ENCODE data around the gene CNOT1. TPM values are rescaled to one million over a fixed set of nuclear protein-coding genes. Genes with fewer than 3 reads are reported as not detected.

CNOT1 gene
- total RNA-seq, 6 donors from 2014 or later, result 78.9 to 158 (median 151) TPM

- Histone ChIP-seq H3K27me3 (no peaks in the 10 kb centered on the region), H3K36me3 (peaks cover 0 to 25% (median 9%) of the 10 kb centered on the region in 4 donors), H3K27ac (no peak overlapping the region), H3K9me3 (no peaks in the 10 kb centered on the region), H3K4me3 (no peak overlapping the region), H3K4me1 (no peaks in the 10 kb centered on the region)
- 86 to 90% methylated on average over 5 to 14 of the region's 14 CpGs for WGBS, 2 donors
- no peak for ATAC-seq (ENCODE audit: low FRiP score in 2 of 2)
- TF ChIP-seq POLR2A (IDR thresholded peaks at IDR 0.05) (no peak), EP300 (IDR thresholded peaks at IDR 0.05) (no peak), POLR2AphosphoS5 (IDR thresholded peaks at IDR 0.05) (no peak)
- TF ChIP-seq, protein P1, sequence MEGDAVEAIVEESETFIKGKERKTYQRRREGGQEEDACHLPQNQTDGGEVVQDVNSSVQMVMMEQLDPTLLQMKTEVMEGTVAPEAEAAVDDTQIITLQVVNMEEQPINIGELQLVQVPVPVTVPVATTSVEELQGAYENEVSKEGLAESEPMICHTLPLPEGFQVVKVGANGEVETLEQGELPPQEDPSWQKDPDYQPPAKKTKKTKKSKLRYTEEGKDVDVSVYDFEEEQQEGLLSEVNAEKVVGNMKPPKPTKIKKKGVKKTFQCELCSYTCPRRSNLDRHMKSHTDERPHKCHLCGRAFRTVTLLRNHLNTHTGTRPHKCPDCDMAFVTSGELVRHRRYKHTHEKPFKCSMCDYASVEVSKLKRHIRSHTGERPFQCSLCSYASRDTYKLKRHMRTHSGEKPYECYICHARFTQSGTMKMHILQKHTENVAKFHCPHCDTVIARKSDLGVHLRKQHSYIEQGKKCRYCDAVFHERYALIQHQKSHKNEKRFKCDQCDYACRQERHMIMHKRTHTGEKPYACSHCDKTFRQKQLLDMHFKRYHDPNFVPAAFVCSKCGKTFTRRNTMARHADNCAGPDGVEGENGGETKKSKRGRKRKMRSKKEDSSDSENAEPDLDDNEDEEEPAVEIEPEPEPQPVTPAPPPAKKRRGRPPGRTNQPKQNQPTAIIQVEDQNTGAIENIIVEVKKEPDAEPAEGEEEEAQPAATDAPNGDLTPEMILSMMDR (IDR thresholded peaks at IDR 0.05), result no peak
- no peak for DNase-seq
Measured at GRCh38 chr16:58507963-58508670, 121.5 kb downstream of the CNOT1 start.

DNA sequence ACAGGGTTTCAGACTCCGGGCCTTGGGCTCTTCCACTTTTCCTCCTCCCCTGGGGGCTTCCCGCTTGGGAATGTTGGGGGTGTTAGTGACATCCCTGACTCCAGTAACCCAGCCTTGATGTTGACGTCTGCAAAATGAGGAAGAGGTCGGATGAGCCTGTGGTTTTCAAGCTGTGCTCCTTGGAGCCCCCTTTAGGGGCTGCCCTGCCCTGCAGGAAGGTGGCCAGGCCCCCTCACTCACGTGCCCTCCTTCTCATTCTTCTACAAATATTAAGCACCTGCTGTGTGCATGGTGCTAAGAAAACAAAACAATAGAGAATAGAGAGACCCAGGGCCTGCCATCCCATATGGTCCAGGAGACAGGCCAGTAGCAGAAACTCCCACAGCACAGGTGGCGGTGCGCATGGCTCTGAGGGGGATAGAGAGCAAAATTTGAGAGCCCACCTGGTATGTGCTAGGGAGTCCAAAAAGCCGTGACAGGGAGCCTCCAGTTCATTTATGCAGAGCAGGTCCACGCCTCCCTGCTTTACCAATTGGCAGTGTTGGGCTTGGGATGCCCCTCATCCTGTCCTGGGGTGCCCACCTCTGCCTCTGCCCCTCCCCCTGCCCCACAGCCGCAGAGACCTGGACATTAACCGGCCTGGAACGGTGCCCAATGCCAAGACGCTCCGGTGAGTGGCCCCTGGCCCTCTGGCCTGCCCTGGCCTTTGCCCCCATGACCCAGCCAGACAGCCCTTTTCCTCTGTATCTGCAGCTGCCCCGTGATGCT lies 122.2 kb downstream of the CNOT1 start:
- Histone ChIP-seq H3K4me1 (no peaks in the 10 kb centered on the region), H3K9me3 (no peaks in the 10 kb centered on the region), H3K27ac (no peak overlapping the region), H3K27me3 (peaks cover 0 to 1% (median 0%) of the 10 kb centered on the region in 4 donors), H3K4me3 (no peak overlapping the region), H3K36me3 (peaks cover 0 to 25% (median 9%) of the 10 kb centered on the region in 4 donors)
- TF ChIP-seq, protein P1 (IDR thresholded peaks at IDR 0.05), result no peak
- TF ChIP-seq POLR2AphosphoS5 (IDR thresholded peaks at IDR 0.05), result no peak
- no peak for TF ChIP-seq POLR2A (IDR thresholded peaks at IDR 0.05)
- TF ChIP-seq EP300 (IDR thresholded peaks at IDR 0.05), result no peak
- ATAC-seq (ENCODE audit: low FRiP score in 2 of 2), result no peak
- DNase-seq, result peak in 1 of 2 donors; percentile 53
- WGBS, 2 donors, result 63 to 84% methylated on average over 7 to 15 of the region's 15 CpGs

GRCh38 chr16:58506241-58507194 lies 123.1 kb downstream of the CNOT1 start:
- H3K4me3 ChIP-seq, result no peak overlapping the region
- H3K27me3 ChIP-seq, result peaks cover 0 to 10% (median 2%) of the 10 kb centered on the region in 4 donors
- no peak for TF ChIP-seq POLR2A (IDR thresholded peaks at IDR 0.05)
- H3K4me1 ChIP-seq, result peaks cover under 1 to 5% (median 3%) of the 10 kb centered on the region in 4 donors
- ATAC-seq (ENCODE audit: low FRiP score in 2 of 2), result no peak
- H3K9me3 ChIP-seq, result no peaks in the 10 kb centered on the region
- DNase-seq, result no peak
- no peak overlapping the region for H3K27ac ChIP-seq
- H3K36me3 ChIP-seq, result peaks cover 0 to 25% (median 10%) of the 10 kb centered on the region in 4 donors
- WGBS, 2 donors, result 73 to 82% methylated on average over 9 to 18 of the region's 20 CpGs

DNA sequence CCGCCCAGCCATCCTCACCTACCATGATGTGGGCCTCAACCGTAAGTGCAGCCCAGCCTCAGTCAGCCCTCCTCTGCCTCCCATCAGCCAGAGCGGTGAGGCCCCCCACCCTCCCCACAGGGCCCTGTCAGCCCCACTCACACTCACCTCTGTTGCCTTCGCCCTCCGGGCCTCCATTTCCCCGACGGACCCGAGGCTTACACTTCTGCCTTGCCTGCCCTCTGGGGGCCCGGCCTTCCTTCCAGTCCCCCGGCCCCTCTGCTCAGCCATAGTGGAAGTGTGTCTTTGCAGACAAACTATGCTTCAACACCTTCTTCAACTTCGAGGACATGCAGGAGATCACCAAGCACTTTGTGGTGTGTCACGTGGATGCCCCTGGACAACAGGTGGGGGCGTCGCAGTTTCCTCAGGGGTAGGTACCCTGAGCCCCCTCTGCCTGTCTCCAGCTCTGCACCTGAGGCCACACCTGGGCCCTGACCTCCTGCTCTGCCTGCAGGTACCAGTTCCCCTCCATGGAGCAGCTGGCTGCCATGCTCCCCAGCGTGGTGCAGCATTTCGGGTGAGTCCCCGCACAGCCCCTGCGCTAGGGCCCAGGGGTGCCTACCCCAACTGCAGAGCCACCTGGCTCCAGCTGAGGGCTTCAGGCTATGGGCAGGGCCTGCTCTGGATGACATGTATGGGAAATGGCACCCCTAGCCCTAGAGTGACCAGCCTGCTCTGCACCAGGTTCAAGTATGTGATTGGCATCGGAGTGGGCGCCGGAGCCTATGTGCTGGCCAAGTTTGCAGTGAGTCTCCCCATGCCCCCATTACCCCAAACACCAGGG lies 125.5 kb downstream of the CNOT1 start:
- Histone ChIP-seq H3K4me1 (peaks cover 5 to 25% (median 14%) of the 10 kb centered on the region in 4 donors), H3K4me3 (no peak overlapping the region), H3K27me3 (peaks cover 0 to 18% (median 11%) of the 10 kb centered on the region in 4 donors), H3K27ac (no peak overlapping the region), H3K9me3 (no peaks in the 10 kb centered on the region), H3K36me3 (peaks cover 0 to 13% (median 8%) of the 10 kb centered on the region in 4 donors)
- no peak for TF ChIP-seq POLR2AphosphoS5 (IDR thresholded peaks at IDR 0.05)
- TF ChIP-seq POLR2A (IDR thresholded peaks at IDR 0.05), result no peak
- no peak for TF ChIP-seq EP300 (IDR thresholded peaks at IDR 0.05)
- TF ChIP-seq, protein P1 (IDR thresholded peaks at IDR 0.05), result no peak
- ATAC-seq (ENCODE audit: low FRiP score in 2 of 2) (no peak), DNase-seq (peak in 1 of 2 donors; percentile 54)
- 94 to 97% methylated on average over 11 to 21 of the region's 21 CpGs for WGBS, 2 donors

All from upper lobe of left lung (tissue), 6 donors.